Glomerular visceral epithelial cell (primary cell): ENCODE results near the gene SPNS3.

ENCODE experiments used
- DNase-seq: peaks from one replicate; pipeline ENCODE4 v3.0.0-alpha.2; 2016; ENCODE audit errors: extremely low spot score

The SPNS3 gene

DNA sequence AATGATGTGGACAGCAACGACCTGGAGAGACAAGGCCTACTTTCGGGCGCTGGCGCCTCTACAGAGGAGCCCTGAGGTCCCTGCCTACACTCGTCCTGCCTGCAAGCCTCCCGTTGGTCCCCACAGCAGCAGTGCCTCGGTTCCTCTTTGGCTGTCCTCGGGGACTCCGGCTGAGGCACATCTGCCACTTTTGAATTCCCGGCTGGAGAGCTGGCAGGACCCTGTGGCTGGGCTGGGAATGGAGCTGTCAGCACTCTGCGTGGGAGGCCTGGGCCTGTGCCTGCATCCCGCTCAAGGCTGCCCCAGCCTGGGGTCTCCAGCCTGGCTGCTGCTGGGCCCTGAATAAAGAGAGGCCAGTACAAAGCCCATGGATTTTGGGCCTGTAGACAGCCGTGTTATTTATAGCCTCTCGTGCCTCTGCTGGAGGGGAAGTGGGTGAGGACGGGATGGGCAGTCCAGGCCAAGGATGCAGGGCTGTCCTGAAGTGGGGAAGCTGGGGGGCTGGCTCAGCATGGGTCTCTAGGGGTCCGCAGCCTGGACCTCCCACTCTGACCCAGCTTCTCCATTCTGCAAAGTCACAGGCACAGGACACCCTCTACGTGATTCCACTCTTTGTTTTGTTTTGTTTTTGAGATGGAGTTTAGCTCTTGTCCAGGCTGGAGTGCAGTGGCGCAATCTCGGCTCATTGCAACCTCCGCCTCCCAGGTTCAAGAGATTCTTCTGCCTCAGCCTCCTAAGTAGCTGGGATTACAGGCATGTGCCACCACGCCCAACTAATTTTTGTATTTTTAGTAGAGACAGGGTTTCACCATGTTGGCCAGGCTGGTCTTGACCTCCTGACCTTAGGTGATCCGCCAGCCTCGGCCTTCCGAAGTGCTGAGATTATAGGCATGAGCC is 54.3 kb downstream of the SPNS3 start:
- DNase-seq = no peak

GRCh38 chr17:4488989-4489595 is 55.4 kb downstream of the SPNS3 start:
- peak; percentile 74 for DNase-seq

DNA sequence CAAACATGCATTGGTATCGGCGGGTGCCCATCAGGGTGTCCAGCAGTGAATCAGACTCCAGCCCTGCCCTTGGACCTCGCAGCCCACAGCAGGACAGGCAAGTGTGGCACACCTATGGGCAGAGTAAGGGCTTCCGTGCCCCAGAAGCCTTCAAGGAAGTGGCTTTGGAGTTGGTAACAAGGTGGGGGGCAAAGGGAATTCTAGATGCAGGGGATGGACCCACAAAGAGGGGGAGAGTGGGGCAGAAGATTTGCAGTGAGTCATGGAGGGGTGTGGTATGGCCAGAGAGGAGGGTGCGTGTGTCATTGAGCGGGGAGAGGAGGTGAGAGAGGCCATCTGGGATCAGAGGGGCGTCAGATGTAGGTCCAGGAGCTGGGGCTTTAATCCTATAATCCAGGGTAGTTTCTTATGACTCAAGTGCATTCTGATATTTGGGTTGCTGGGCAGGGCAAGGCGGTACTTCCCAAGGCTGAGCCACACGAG is 56.4 kb downstream of the SPNS3 start:
- peak; percentile 60 for DNase-seq

- no peak for DNase-seq
Measured at GRCh38 chr17:4490637-4491061, 56.9 kb downstream of the SPNS3 start.

- DNase-seq = peak; percentile 46
Measured at GRCh38 chr17:4492721-4493561, 59.2 kb downstream of the SPNS3 start.

GRCh38 chr17:4497101-4497824 is 63.5 kb downstream of the SPNS3 start:
- peak; percentile 99 for DNase-seq

GRCh38 chr17:4498461-4499397 is 65.0 kb downstream of the SPNS3 start, which contains the start of gene SPNS2:
Gene SPNS2 (plus strand): TSS chr17:4498881. CDS start chr17:4499048, 167 bp downstream.
- peak; percentile 85 for DNase-seq

DNA sequence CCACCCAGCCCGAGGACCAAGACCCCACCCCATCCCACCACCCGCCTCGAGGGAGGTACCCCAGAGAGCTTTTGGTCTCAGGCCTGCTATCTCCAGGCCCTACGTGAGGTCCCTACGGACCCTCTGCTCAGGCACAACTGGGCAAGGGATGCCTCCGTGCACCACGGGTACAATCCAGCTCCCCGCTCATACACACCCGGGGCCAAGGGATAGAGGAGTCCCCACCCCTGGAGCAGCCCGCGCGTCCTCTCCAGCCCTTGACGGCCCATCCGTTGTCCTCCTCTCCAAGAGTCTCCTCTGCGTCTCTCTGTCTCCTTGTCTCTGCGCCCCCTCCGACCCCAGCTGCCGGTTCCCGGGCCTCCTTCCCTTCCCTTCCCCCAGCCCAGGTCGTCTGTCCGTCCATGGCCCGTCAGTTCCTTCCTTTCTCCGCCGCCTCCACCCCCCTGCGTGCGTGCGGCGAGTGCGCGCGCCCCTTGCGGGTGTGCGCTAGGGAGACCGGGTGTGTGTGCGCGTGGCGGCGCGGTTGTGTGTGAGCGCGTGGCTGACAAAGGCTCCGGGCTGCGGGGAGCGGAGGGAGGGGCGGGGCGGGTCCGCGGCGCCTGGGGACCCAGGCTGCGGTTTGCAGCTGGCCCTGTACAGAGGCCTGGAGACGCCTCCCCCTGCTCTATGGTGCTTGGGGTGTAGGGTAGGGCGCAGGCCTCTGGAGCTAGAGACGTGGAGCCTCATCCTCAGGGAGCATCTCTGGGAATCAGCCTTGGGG is 65.9 kb downstream of the SPNS3 start:
- DNase-seq = peak; percentile 47

- peak; percentile 46 for DNase-seq
Measured at GRCh38 chr17:4500191-4500571, 66.4 kb downstream of the SPNS3 start.

- peak; percentile 69 for DNase-seq
Measured at GRCh38 chr17:4501295-4501949, 67.7 kb downstream of the SPNS3 start.

- DNase-seq = no peak
Measured at GRCh38 chr17:4502466-4503154, 68.9 kb downstream of the SPNS3 start.

DNA sequence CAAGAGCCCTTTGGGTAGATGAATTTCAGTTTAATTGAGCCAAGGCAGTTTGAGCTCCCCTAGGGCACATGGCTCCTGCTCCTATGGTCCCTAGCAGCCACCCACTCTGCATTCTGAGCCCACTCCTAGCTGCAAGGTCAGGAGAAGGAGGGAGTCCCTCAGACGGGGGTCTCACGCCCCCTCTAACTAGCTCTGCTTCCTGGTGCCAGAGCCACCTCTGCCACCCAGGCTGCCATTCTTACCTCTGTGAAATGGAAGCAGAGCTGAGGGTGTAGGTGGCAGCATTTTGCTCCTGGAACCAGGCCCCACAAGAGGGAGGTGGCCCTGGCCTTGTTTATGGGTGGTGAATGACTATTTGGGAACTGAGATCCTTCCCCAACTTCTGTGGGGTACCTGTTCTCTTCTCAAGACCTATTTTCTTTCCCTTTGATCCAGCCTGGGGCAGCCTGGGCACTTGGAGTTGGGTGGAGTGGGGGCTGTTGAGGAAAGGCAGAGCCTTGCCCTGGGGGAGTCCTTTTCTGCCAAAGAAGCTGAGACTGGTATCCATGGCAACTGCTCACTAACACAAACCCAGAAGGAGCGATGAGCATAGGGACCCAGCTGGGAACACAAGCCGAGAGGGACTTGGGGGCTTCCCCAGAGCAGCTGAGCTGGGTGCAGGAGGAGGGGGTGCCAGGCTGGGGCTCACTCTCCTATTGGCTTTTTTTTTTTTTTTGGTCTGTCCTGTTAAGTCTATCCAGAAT is 69.7 kb downstream of the SPNS3 start:
- no peak for DNase-seq

DNA sequence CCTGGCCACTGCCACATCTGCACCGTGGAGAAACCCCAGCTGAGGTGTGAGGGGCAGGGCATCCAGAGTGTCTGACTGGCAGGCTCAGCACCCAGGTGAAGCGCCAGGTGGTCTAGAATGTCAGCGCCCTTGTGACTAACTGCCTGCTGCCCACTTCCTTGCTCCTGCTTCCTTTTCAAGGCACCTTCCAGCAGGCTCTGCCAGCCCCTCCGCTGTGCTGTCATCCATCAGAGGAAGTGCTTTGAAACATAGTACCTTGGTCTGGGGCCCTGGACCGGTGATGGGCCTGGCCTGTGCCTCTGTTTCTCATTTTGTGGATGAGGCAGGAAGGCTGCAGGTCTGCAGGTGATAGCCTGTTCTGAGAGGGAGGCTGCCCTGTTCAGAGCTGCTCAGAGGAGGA is 70.4 kb downstream of the SPNS3 start:
- DNase-seq = no peak

- DNase-seq = no peak
Measured at GRCh38 chr17:4505187-4505586, 71.4 kb downstream of the SPNS3 start.

DNA sequence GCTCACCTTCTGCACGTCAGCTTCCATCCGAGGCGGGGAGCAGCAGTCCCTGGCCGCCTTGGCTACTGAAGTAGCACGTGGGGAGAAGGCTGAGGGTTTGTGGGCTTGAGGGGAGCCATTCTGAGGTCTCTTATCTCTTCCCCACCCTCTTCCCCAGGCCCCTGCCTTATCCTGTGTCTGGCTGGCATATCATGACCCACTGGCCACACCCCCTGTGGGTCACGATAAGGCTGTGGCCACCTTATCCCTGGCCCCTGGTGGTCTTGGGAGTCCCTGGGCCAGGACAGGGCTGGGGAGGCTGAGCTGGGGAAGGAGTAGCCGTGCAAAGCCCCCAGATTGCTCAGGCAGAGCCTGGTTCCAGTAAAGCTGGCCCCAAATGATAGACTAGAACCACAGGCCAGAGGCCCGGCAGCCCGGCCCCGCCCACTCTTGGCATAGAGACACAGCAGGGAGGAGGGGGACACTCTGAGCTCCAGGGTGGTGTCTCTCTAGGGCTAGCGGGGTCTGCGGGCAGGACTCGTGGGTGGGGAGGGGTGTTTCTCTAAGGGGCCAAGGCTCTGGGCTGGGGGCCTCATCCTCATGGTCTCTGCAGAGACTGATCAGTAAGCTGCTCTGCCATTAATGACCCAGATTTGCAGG is 72.6 kb downstream of the SPNS3 start:
- DNase-seq = no peak

DNA sequence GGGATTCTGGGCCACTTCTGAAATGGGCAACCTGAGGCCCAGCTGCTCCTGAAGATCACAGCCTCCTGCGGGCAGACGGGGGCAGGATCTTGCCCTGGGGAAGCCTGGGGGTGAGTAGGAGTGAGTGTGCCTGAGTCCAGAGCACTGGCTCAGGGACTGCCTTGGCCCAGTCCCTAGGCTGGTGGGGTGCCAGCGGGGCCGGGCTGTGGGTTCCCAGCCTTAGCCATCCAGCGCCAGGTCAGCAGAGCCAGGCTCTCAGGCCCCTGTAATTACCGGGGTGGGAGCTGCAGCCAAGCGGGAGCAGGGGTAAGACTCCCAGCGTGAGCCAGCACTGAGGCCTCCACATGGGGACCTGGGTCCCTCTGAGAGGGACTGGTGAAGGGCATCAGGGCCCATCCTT is 73.2 kb downstream of the SPNS3 start:
- DNase-seq = no peak
